Cardiac fibroblast (primary cell): ENCODE results near the gene PPP2R2D.

Source experiments
- DNase-seq, 2 donors: peaks; one replicate each; pipeline versions ENCODE4 v3.0.0 to v3.0.0-alpha.2; 2010; ENCODE audit warnings: low read depth in 2 of 2
- H3K4me3 ChIP-seq, 2 donors: replicated peaks in 1 of 2; 1 replicate in 1 of 2; 2 replicates in 1 of 2; pipeline ENCODE4 v1.5.1; 2011; ENCODE audit warnings: low read depth in 2 of 2, low read length in 2 of 2, mild to moderate bottlenecking in 2 of 2, moderate library complexity in 1 of 2
- TF ChIP-seq, protein P1 (sequence below): IDR thresholded peaks from one replicate; pipeline ENCODE4 v1.5.1; 2011; ENCODE audit warnings: low read depth, mild to moderate bottlenecking, low read length, inconsistent platforms

Gene PPP2R2D

DNA sequence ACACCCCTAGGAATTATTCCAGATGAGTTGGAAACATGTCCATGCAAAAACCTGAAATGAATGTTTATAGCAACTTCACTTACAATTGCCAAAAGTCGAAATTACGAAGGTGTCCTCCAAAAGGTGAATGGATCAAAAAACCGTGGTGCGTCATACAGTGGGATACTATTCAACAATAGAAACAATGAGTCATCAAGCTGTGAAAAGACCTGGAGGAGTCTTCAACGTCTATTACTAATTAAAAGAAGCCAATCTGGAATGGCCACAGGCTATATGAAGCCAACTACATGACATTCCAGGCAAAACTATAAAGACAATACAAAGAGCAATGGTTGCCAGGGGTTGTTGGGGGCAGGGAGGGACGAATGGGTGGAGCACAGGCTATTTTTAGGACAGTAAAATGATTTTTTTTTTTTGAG is 12.6 kb upstream of the PPP2R2D start:
- TF ChIP-seq, protein P1, sequence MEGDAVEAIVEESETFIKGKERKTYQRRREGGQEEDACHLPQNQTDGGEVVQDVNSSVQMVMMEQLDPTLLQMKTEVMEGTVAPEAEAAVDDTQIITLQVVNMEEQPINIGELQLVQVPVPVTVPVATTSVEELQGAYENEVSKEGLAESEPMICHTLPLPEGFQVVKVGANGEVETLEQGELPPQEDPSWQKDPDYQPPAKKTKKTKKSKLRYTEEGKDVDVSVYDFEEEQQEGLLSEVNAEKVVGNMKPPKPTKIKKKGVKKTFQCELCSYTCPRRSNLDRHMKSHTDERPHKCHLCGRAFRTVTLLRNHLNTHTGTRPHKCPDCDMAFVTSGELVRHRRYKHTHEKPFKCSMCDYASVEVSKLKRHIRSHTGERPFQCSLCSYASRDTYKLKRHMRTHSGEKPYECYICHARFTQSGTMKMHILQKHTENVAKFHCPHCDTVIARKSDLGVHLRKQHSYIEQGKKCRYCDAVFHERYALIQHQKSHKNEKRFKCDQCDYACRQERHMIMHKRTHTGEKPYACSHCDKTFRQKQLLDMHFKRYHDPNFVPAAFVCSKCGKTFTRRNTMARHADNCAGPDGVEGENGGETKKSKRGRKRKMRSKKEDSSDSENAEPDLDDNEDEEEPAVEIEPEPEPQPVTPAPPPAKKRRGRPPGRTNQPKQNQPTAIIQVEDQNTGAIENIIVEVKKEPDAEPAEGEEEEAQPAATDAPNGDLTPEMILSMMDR, result no peak
- no peak for DNase-seq
- H3K4me3 ChIP-seq, result no peak overlapping the region

DNA sequence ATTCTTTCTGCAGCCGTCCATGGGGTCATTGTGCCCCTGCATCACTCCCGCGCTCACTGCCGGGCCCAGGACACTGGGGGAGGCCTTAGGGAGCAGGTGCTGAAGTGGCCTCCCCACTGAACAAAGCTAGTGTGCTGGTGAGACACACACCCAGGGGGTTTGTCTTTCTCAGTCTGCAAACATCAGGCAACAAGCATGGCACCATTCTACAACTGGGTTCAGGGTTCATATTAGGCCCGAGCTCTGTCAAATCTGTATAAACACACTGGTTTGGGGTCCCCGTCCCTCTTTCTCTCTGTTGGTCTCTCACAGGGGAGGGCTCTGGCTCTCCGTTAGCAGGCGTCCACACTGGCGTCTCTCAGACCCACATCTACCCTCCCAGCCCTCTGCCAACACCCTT is 11.1 kb upstream of the PPP2R2D start:
- TF ChIP-seq, protein P1, result no peak
- no peak for DNase-seq
- H3K4me3 ChIP-seq, result no peak overlapping the region

DNA sequence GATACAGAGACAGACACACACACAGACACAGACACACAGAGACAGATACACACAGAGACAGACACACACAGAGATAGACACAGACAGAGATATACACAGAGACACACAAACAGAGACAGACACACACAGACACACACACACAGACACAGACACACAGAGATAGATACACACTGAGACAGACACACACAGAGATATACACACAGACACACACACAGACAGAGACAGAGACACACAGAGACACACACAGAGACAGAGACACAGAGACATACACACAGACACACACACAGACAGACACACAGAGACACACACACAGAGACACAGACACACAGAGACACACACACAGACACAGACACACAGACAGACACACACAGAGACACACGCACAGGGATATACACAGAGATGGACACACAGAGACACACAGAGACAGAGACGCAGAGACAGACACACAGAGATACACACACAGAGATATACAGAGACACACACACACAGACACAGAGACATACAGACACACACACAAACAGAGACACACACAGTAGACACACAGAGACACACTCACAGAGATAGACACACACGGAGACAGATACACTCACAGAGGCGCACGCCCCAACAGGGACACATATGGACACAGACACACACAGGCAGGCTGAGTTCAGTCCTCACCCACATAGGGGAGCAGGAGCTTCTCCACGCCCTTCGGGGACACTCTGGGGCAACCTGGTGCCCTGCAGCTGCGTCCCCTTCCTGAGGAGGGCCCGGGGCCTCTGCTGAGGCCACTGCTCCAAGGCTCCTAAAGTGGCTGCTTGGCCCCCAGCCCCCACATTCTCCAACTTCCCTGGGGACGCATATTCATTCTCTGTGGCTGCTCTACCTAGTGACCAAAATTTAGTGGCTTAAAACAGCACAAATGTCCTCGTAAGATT is 10.3 kb upstream of the PPP2R2D start:
- H3K4me3 ChIP-seq, result no peak overlapping the region
- TF ChIP-seq, protein P1, result no peak
- DNase-seq, result no peak

DNA sequence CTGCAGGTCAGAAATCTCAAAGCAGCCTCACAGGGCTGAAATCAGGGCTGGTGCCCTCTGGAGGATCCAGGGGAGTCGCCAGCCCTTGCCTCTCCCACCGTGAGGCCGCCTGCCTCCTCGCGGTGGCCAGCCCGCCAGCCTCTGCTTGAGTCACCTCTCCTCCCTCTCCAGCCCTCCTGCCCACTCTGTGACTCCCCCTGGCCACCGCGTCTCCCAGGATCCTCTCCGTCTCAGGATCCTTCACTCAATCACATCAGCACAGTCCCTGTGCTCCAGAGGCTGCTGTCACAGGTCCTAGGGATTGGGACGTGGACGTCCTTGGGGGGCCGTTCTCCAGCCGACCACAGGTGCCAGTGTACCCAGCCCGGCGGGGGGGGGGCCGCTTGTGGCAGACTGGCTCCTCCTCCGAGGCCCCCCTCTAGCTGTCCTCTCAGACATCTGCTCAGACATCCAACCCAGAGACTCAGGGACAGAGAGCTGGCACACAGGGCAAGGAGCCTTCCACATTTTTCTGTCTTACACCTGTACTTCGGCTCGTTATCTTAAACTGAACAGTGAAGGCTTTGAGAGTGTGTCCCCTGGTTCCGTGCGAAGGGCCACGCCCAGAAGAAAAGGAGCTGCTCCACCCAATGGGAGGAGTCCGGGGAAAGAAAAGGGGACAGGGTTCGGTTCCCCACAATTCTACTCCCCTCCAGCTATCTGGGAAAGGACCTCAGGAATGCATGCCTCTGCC is 9.4 kb upstream of the PPP2R2D start:
- TF ChIP-seq, protein P1, result peak; percentile 5
- DNase-seq, result no peak
- H3K4me3 ChIP-seq, result no peak overlapping the region

DNA sequence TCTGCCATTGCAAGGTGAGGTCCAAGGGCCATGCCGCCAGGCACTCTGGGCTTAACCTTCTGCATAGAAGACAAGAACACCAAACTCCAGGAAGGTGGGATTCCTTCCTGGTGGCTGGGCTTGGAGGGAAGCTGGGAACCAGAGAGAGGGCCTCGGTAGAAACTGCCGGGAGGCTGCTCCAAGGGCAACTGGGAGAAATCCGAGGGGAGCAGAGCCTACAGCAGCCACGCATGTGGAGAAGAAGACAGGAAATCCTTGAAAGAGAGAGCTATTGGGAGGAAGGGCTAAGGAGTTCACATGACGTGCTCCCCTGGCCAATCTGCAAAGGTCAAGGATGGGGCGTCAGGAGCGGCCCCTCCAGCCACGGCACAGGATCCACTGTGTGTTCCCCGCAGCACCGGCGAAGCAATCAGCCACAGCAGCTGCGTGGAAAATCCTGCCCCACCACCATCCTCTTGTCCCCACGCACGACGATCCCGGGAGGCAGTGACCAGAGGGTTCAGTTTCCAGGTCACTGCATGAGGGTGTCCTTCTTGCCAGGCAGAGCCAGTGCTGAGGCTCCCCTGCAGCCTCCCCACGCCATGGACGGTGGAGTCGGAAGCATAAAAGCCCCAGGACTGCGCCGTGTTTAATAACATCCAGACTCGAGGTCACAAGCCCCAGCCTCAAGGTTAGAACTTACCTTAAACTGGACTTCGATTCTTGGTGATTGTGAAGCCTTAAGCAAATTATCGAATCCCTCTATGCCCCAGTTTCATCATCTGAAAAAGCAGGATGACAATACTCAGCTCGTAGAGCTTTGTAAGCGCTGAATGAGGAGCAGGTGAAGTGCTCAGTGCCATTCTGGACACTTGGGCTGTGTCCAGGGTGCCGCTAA is 8.6 kb upstream of the PPP2R2D start:
- TF ChIP-seq, protein P1, result no peak
- H3K4me3 ChIP-seq, result no peak overlapping the region
- no peak for DNase-seq
